HG02938 (cell line): ENCODE measurements around the gene PFDN1.

Source experiments
- ATAC-seq: cut with Tn5 transposase; IDR thresholded peaks from one replicate; pipeline ENCODE4 v1.9.1; 2021; ENCODE audit warnings: mild to moderate bottlenecking, moderate library complexity; ENCODE audit not compliant: unreplicated experiment

Gene PFDN1

GRCh38 chr5:140329739-140330481 is 27.0 kb upstream of the PFDN1 start:
- ATAC-seq: no peak

DNA sequence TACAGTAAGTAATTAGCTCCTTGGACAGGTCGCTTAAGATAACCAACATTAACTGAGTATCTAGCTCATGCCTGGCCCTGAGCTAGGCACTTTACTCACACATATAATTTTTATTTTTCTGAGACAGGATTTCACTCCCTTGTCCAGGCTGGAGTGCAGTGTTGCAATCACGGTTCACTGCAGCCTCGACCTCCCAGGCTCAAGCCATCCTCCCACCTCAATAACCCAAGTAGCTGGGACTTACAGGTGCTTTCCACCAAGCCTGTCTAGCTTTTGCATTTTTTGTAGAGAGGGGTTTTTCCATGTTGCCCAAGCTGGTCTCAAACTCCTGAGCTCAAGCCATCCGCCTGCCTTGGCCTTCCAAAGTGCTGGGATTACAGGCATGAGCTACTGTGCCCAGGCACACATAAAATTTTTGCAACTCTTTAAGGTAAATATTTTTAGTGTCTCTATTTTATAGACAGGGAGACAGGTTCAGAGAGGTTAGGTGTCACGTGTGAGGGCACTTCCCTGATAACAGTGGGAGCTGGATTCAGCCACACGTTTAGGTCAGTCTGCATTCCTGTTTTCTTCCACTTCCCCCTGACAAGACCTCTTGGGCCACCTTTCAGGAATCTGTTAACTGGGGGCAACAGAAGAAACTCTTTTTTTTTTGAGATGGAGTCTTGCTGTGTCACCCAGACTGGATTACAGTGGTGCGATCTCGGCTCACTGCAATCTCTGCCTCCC is 25.3 kb upstream of the PFDN1 start:
- ATAC-seq: no peak

DNA sequence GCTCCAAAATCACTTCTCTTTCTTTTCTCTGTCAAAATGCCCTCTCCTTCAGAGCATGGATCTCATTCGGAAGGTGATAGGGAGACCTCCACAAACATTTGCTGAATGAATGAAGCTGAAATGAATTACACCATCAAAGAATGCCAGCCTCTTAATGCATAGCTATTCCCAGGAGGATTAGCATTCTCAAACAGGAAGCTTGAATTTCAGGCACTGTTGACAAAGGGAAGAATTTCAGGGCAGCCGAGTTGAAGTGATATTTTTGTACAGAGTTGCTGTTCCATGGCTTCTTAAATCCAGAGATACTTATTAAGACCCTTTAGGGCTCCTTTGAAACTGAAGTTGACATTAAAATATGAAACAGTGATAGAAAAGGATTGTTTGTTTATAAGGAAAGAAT is 24.7 kb upstream of the PFDN1 start:
- ATAC-seq: no peak

GRCh38 chr5:140325486-140325885 is 22.6 kb upstream of the PFDN1 start:
- ATAC-seq: no peak

GRCh38 chr5:140324617-140325241 is 21.8 kb upstream of the PFDN1 start:
- no peak for ATAC-seq

- ATAC-seq: no peak
Measured at GRCh38 chr5:140324041-140324600, 21.2 kb upstream of the PFDN1 start.

GRCh38 chr5:140322751-140323731 is 20.1 kb upstream of the PFDN1 start:
- ATAC-seq: no peak

DNA sequence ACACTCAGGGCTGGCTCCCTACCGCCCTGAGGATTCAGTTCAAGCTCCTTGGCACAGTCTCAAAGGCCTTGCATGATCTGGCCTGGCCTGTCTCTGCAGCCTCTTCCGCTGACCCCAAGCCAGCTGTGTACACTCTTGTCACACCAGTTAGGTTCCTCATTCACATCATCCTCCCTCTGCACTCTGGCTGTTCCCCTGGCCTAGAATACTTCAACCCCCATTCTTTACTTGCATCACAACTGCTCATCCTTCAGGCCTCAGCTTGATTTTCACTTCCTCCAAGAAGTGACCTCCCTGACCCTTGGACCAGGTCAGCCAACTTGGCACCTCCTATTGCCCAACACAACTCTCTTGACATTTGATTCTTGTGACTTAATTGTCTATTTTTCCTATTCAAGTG is 18.9 kb upstream of the PFDN1 start:
- no peak for ATAC-seq

- ATAC-seq: no peak
Measured at GRCh38 chr5:140319833-140320232, 16.9 kb upstream of the PFDN1 start.

DNA sequence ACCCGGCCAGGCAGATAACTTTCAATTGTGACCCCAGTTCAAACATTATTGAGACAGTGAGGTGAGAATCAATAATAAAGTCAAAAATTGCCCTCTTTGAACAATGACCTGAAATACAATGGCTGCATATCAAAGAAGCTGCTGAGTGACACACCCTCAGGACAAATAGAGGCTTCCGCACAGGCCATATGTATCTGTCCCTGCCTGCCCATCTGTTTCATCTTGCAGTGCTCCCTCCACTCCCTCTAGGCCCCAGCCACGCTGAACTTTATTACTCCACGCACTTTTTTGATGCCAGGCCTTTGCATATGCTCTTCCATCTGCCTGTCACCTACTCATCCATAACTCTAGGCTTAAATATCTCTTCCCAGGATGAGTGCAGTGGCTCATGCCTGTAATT is 15.9 kb upstream of the PFDN1 start:
- no peak for ATAC-seq

DNA sequence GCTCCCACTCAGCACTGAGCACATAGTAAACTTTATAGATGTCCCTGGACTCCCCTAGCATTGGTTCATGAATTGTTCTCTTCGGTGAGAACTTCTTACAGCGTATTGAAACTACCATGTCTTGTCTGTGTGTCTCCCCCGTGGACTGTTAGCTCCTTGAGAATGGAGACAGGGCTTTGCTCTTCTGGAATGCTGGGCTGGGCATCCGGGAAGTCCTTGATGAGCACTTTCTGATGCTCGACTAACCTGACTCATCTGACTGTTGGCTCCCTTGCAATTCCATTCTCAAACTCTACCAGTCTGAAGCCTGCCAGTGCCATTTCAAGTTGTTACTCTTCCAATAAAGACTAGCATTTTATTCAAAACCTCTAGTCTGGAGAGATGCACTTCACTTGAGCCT is 15.0 kb upstream of the PFDN1 start:
- ATAC-seq: no peak

- ATAC-seq: no peak
Measured at GRCh38 chr5:140312791-140313189, 9.9 kb upstream of the PFDN1 start.

DNA sequence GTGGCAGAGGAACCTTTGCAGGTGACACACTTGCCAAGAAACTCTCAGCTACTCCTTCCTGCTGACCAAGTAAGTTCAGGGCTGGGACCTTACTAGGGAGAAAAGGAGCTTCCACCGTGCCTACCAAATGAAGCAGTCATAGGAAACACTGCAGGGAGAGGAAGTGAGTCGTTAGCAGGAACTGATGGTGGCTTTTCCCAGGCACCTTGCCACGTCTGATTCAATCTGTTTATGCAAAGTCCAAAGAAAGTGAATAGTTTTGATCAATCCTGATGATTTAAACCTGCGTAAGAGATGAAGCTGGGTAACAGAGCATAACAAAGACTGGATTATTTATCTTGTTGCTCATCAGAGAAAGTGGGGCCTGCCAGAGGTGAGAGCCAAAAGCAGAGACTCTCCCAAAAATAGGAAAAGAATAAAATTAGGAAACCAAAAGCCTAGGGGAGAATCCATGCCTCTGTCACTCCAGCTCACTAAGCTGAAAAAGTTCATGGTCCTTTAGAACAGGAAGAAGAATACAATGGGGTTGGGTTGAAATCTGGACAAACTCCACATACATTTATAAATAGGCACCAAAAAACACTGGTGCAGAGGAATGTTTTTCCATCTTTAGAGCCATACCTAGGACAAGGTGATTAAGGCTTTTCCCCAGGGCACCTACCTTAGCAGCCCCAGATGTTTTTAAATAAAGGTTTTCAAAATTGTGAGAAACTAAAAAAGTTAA is 9.3 kb upstream of the PFDN1 start:
- no peak for ATAC-seq

DNA sequence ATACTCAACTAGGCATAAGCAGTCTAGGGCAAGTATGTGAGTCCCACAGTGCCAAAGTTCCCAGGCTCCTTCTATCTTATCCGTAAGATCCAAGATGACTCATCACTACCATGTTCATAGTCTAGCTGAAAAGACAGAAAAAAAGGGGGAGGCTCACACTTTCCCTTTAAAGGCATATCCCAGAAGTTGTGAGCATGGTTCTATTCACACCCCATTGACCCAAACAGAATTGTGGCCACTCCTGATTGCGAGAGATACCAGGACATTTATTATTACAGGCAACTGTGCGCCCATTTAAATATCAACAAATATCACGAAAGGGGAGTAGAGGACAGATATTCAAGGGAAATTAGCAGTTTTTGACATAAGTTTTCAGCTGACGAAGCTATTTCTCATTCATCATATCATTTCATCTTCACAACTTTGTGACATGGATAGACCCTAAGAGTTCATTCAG is 8.1 kb upstream of the PFDN1 start:
- ATAC-seq: no peak

GRCh38 chr5:140310434-140310833 is 7.5 kb upstream of the PFDN1 start:
- ATAC-seq: no peak

- no peak for ATAC-seq
Measured at GRCh38 chr5:140309706-140310249, 6.9 kb upstream of the PFDN1 start.

GRCh38 chr5:140305471-140305870 is 2.6 kb upstream of the PFDN1 start:
- no peak for ATAC-seq

DNA sequence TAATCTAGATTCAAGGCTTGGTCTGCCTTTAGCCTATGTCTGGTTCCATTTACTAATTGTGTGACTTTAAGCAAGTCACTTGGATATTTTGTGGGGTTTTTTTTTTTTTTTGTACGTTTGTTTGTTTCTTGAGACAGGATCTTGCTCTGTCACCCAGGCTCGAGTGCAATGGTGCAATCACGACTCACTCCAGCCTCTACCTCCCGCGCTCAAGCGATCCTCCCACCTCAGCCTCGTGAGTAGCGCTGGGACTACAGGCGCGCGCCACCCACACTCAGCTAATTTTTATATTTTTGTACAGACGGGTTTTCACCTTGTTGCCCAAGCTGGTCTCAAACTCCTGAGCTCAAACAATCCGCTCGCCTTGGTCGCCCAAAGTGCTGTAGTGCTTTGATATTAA is 1.1 kb upstream of the PFDN1 start:
- ATAC-seq: no peak

GRCh38 chr5:140301136-140301535 is 1.8 kb downstream of the PFDN1 start:
- ATAC-seq: no peak

- ATAC-seq: no peak
Measured at GRCh38 chr5:140299056-140299455, 3.8 kb downstream of the PFDN1 start.
